OCI-LY3 (cell line): ENCODE measurements around the gene ADAR.

ENCODE experiments used
- EZH2phosphoT487 ChIP-seq: fragments of 200-600 bp; shearing (Covaris generic); IDR thresholded peaks from 2 replicates; pipeline ENCODE4 v1.6.1; 2018; ENCODE audit warnings: antibody characterized with exemption, mixed run types, low read depth
- TF ChIP-seq, protein P1 (sequence below): fragments of 200-600, 300-600 bp; sonication (generic); IDR thresholded peaks from 2 replicates; pipeline ENCODE4 v1.5.1; 2014; ENCODE audit warnings: antibody characterized with exemption, low read length, low read depth

DNA sequence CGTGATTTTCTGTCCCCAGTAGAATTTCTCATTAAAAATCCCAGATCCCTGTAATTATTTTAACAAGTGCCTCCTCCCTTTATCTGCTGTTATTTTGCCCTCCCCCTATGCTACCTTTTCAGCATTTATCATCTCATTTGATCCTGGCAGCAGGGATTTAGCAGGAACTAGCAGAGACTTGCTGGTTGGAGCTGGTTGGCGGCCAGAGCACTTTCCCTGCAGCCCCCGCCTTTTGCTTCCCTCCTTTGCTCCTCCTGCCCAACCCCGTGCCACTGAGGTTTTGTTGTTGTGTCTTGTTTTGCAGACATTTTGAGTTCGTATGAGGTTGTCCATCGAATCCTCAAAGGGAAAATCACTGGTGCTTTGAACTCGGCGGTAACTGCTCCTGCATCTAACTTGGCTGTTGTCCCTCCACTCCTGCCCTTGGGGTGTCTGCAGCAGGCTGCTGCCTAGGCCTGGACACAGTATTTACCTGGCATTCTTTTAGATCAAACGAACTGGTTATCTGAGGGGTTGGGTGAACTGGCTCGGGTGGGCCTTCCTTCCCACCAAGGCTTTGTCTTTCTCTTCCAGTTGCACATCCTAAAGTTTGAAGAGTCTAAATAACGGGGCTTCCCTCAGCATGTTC lies 60.8 kb downstream of the ADAR start:
- TF ChIP-seq, protein P1, sequence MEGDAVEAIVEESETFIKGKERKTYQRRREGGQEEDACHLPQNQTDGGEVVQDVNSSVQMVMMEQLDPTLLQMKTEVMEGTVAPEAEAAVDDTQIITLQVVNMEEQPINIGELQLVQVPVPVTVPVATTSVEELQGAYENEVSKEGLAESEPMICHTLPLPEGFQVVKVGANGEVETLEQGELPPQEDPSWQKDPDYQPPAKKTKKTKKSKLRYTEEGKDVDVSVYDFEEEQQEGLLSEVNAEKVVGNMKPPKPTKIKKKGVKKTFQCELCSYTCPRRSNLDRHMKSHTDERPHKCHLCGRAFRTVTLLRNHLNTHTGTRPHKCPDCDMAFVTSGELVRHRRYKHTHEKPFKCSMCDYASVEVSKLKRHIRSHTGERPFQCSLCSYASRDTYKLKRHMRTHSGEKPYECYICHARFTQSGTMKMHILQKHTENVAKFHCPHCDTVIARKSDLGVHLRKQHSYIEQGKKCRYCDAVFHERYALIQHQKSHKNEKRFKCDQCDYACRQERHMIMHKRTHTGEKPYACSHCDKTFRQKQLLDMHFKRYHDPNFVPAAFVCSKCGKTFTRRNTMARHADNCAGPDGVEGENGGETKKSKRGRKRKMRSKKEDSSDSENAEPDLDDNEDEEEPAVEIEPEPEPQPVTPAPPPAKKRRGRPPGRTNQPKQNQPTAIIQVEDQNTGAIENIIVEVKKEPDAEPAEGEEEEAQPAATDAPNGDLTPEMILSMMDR, result no peak
- TF ChIP-seq EZH2phosphoT487, result no peak
